Mucosa of rectum (tissue), 2 donors: ENCODE measurements around the gene FOXN1.

Experiments
- H3K27ac ChIP-seq, 2 donors: one replicate each; pipeline ENCODE4 v1.7.0; 2013; ENCODE audit warnings: inconsistent platforms in 2 of 2, low read depth in 2 of 2, low read length in 2 of 2
- H3K27me3 ChIP-seq, 2 donors: one replicate each; pipeline ENCODE4 v1.7.0; 2013; ENCODE audit warnings: low read length in 2 of 2; ENCODE audit not compliant: control insufficient read depth in 2 of 2, insufficient read depth in 2 of 2
- H3K36me3 ChIP-seq, 2 donors: one replicate each; pipeline ENCODE4 v1.7.0; 2013; ENCODE audit warnings: low read length in 2 of 2; ENCODE audit not compliant: control insufficient read depth in 2 of 2, insufficient read depth in 2 of 2
- H3K4me1 ChIP-seq, 2 donors: one replicate each; pipeline ENCODE4 v1.7.0; 2013; ENCODE audit warnings: low read length in 2 of 2, mild to moderate bottlenecking in 1 of 2; ENCODE audit not compliant: control insufficient read depth in 2 of 2, insufficient read depth in 2 of 2
- H3K4me3 ChIP-seq, 2 donors: one replicate each; pipeline ENCODE4 v1.7.0; 2013; ENCODE audit warnings: low read length in 2 of 2
- H3K9ac ChIP-seq, 2 donors: one replicate each; pipeline ENCODE4 v1.7.0; 2013; ENCODE audit warnings: low read length in 2 of 2, low read depth in 1 of 2, mild to moderate bottlenecking in 1 of 2
- H3K9me3 ChIP-seq, 2 donors: one replicate each; pipeline ENCODE4 v1.7.0; 2013; ENCODE audit warnings: low read length in 2 of 2; ENCODE audit not compliant: control insufficient read depth in 2 of 2
- donor health status: healthy.
- donor health status: Normal muscosa, but diverticular disease.

FOXN1 gene

DNA sequence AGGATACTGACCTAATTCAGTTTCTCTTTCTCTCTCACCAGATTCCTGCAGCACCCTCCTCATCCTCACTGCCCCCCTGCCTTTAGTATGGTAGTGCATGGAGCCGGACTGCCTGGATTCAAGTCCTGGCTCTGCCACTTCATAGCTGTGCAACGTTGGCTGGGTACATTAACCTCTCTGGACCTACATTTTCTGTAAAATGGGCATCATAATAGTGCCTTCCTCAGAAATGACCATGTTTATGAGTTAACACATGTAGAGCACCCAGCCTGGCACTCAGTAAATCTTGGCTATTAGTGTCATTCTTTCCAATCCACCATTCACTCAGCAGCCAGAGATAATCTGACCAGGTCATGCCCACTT, 39.0 kb downstream of the FOXN1 start:
- H3K27ac ChIP-seq: no peak overlapping the region
- no peaks in the 10 kb centered on the region for H3K27me3 ChIP-seq
- peaks cover 0 to 8% of the 10 kb centered on the region in 2 donors for H3K36me3 ChIP-seq
- no peak overlapping the region for H3K4me3 ChIP-seq
- H3K9me3 ChIP-seq: no peaks in the 10 kb centered on the region
- peaks cover 9 to 11% of the 10 kb centered on the region in 2 donors for H3K4me1 ChIP-seq
- H3K9ac ChIP-seq: no peak overlapping the region

GRCh38 chr17:28545787-28546415, 39.8 kb downstream of the FOXN1 start:
- no peaks in the 10 kb centered on the region for H3K9me3 ChIP-seq
- no peak overlapping the region for H3K4me3 ChIP-seq
- H3K36me3 ChIP-seq: peaks cover 0 to 8% of the 10 kb centered on the region in 2 donors
- H3K4me1 ChIP-seq: peaks cover 9 to 14% of the 10 kb centered on the region in 2 donors
- H3K27ac ChIP-seq: no peak overlapping the region
- H3K9ac ChIP-seq: no peak overlapping the region
- no peaks in the 10 kb centered on the region for H3K27me3 ChIP-seq

- H3K27ac ChIP-seq: peak overlapping the region in 1 of 2 donors; percentile 43
- H3K4me1 ChIP-seq: peaks cover 9 to 19% of the 10 kb centered on the region in 2 donors
- no peaks in the 10 kb centered on the region for H3K27me3 ChIP-seq
- H3K4me3 ChIP-seq: no peak overlapping the region
- no peak overlapping the region for H3K9ac ChIP-seq
- H3K36me3 ChIP-seq: peaks cover 0 to 8% of the 10 kb centered on the region in 2 donors
- H3K9me3 ChIP-seq: no peaks in the 10 kb centered on the region
Observed at GRCh38 chr17:28547096-28547622, 41.0 kb downstream of the FOXN1 start.

GRCh38 chr17:28547623-28548416, 41.7 kb downstream of the FOXN1 start:
- H3K27ac ChIP-seq: peak overlapping the region; percentile 15 to 43
- H3K36me3 ChIP-seq: peaks cover 0 to 8% of the 10 kb centered on the region in 2 donors
- H3K9me3 ChIP-seq: no peaks in the 10 kb centered on the region
- H3K9ac ChIP-seq: no peak overlapping the region
- peaks cover 12 to 21% of the 10 kb centered on the region in 2 donors for H3K4me1 ChIP-seq
- H3K27me3 ChIP-seq: no peaks in the 10 kb centered on the region
- H3K4me3 ChIP-seq: no peak overlapping the region

- H3K4me1 ChIP-seq: peaks cover 13 to 22% of the 10 kb centered on the region in 2 donors
- H3K4me3 ChIP-seq: no peak overlapping the region
- H3K27ac ChIP-seq: peak overlapping the region in 1 of 2 donors; percentile 43
- H3K27me3 ChIP-seq: no peaks in the 10 kb centered on the region
- no peak overlapping the region for H3K9ac ChIP-seq
- peaks cover 2 to 14% of the 10 kb centered on the region in 2 donors for H3K36me3 ChIP-seq
- no peaks in the 10 kb centered on the region for H3K9me3 ChIP-seq
Observed at GRCh38 chr17:28548417-28549130, 42.4 kb downstream of the FOXN1 start.

DNA sequence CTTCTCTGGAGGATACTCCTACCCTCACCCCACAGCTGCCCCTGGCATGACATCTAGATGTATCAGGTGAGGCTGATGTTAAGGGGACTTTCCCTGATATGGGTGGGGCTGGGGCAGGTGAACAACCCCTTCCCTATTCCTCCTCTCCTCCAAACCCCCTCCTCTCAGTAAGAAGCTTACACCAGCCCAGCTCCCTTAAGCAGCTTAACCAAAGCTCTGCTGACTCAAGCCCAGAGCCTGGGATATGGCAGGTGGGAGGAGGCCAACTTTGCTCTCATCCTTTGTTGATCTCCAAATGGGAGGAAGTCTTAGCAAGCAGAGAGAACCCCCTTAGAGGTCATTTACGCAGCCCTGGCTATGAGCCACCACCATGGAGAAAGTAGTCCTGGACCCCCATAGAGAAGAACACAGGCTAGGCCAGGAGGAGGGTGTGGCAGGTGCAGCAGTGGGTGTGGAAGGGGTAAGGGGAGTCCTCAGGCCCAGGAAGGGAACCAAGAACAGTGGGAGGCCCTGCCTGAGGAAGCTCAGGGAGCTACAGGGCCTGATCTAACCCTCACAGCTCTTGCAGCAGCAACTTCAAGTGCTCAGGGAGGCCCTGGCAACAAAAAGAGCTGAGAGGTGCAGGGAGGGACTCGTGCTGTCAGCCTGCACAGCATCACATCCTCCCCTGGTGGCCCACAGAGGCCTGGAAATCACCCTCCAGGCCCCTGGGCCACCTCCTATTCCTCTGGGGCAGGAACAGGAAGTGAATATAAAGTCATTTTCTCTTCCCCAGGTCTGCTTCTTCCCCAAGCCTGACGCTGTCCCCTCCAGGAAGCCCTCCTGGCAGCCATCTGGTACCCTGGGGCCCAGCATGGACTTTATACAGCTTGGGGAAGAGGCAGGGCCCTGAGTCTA, 43.3 kb downstream of the FOXN1 start:
- no peaks in the 10 kb centered on the region for H3K9me3 ChIP-seq
- peak overlapping the region in 1 of 2 donors; percentile 38 for H3K27ac ChIP-seq
- H3K27me3 ChIP-seq: no peaks in the 10 kb centered on the region
- H3K4me3 ChIP-seq: no peak overlapping the region
- peaks cover 13 to 22% of the 10 kb centered on the region in 2 donors for H3K4me1 ChIP-seq
- peak overlapping the region in 1 of 2 donors; percentile 41 for H3K9ac ChIP-seq
- H3K36me3 ChIP-seq: peaks cover 11 to 23% of the 10 kb centered on the region in 2 donors

GRCh38 chr17:28550858-28551257, 44.7 kb downstream of the FOXN1 start:
- Histone ChIP-seq H3K36me3 (peaks cover 20 to 34% of the 10 kb centered on the region in 2 donors), H3K4me3 (no peak overlapping the region), H3K4me1 (peaks cover 13 to 22% of the 10 kb centered on the region in 2 donors), H3K9ac (no peak overlapping the region), H3K27ac (no peak overlapping the region), H3K9me3 (no peaks in the 10 kb centered on the region), H3K27me3 (no peaks in the 10 kb centered on the region)

- Histone ChIP-seq H3K4me1 (peaks cover 13 to 22% of the 10 kb centered on the region in 2 donors), H3K27me3 (no peaks in the 10 kb centered on the region), H3K4me3 (peak overlapping the region; percentile 64 to 70), H3K9me3 (no peaks in the 10 kb centered on the region), H3K9ac (peak overlapping the region; percentile 33 to 56), H3K27ac (no peak overlapping the region), H3K36me3 (peaks cover 27 to 41% of the 10 kb centered on the region in 2 donors)
Observed at GRCh38 chr17:28551421-28552175, 45.5 kb downstream of the FOXN1 start.
